Tibial nerve (tissue), 4 donors: ENCODE data around the gene ACKR4. TPM values are rescaled to one million over a fixed set of nuclear protein-coding genes. Genes with fewer than 3 reads are reported as not detected.

ENCODE experiments used
- DNase-seq, 2 donors: peaks; one replicate each; pipeline ENCODE4 v3.0.0-alpha.2; 2019; ENCODE audit warnings: low spot score in 2 of 2
- H3K27ac ChIP-seq, 4 donors: fragments of 200-600 bp; sonication (generic) in 3 of 4; one replicate each; pipeline ENCODE4 v1.5.1; 2017 to 2019; ENCODE audit warnings: mild to moderate bottlenecking in 1 of 4
- H3K27me3 ChIP-seq, 2 donors: fragments of 200-600 bp; sonication (generic) in 1 of 2; one replicate each; pipeline versions ENCODE4 v1.5.1 to v1.6.0; 2017 to 2019
- H3K36me3 ChIP-seq, 3 donors: fragments of 200-600 bp; sonication (generic); one replicate each; pipeline ENCODE4 v1.5.1; 2018 to 2019
- H3K4me1 ChIP-seq, 4 donors: fragments of 200-600 bp; sonication (generic) in 3 of 4; one replicate each; pipeline ENCODE4 v1.5.1; 2017 to 2019
- H3K4me3 ChIP-seq, 4 donors: fragments of 200-600 bp; sonication (generic) in 3 of 4; one replicate each; pipeline ENCODE4 v1.5.1; 2017 to 2019; ENCODE audit warnings: mild to moderate bottlenecking in 1 of 4, moderate library complexity in 1 of 4
- H3K9me3 ChIP-seq, 4 donors: fragments of 200-600 bp; sonication (generic) in 3 of 4; one replicate each; pipeline ENCODE4 v1.5.1; 2017 to 2019
- EP300 ChIP-seq, 2 donors: sonication (generic); formaldehyde crosslinking; IDR thresholded peaks; one replicate each; pipeline ENCODE4 v1.6.1; 2017; ENCODE audit warnings: antibody characterized with exemption in 2 of 2, mild to moderate bottlenecking in 1 of 2
- POLR2A ChIP-seq, 2 donors: fragments of 450-650 bp; IDR thresholded peaks; one replicate each; pipeline ENCODE4 v1.6.1; 2017; ENCODE audit warnings: antibody characterized with exemption in 2 of 2, mild to moderate bottlenecking in 2 of 2, moderate library complexity in 2 of 2
- WGBS, 2 donors: methylation state at CpG; one replicate each; pipeline ENCODE4 v1.1.5; 2018; 5-methylcytosine and 5-hydroxymethylcytosine counted together
- total RNA-seq, 4 donors: library from RNA; depleted of rRNA; stranded (reverse); fragments of >200 nt; gene quantifications; one replicate each; pipeline ENCODE4 v1.1.0, GENCODE V29; 2016
- TF ChIP-seq, protein P1 (sequence below), 5 experiments: fragments of 200-600 bp in 3 of 5; fragments of 450-650 bp in 2 of 5; sonication (generic) in 3 of 5; IDR thresholded peaks; one replicate each; pipeline ENCODE4 v1.5.1; 2016 to 2019; ENCODE audit warnings: antibody characterized with exemption in 5 of 5, mild to moderate bottlenecking in 3 of 5, moderate library complexity in 2 of 5

ACKR4 gene
- total RNA-seq, 4 donors from 2014 or later: 0.22 to 1.0 (median 0.59) TPM; not detected in 1

DNA sequence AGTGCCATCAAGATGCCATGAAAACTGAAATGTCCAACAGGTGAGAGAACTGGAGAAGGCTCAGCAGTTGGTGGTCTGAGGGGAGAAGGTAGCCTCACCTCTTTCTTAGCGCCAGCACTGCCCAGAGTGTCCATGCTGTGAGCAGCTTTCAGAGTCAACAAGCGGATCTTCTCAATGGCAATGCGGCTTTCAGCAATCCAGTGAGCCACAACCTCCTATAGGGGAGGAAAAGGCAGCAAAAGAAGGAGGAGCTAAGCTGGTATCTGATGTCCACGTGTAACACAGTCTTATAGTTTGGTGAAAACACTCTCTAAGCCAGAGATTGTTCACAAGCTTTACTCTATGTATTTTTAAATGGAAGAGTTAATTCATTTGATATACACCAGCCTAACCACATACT, 36.1 kb upstream of the ACKR4 start:
- Histone ChIP-seq H3K36me3 (peaks cover 0 to 59% (median 0%) of the 10 kb centered on the region in 3 donors), H3K27me3 (no peaks in the 10 kb centered on the region), H3K4me3 (no peak overlapping the region), H3K4me1 (no peaks in the 10 kb centered on the region), H3K27ac (no peak overlapping the region), H3K9me3 (no peaks in the 10 kb centered on the region)
- 79 to 84% methylated on average over 4 of the region's 4 CpGs for WGBS, 2 donors
- TF ChIP-seq EP300 (IDR thresholded peaks at IDR 0.05) (no peak), POLR2A (IDR thresholded peaks at IDR 0.05) (no peak)
- TF ChIP-seq, protein P1, sequence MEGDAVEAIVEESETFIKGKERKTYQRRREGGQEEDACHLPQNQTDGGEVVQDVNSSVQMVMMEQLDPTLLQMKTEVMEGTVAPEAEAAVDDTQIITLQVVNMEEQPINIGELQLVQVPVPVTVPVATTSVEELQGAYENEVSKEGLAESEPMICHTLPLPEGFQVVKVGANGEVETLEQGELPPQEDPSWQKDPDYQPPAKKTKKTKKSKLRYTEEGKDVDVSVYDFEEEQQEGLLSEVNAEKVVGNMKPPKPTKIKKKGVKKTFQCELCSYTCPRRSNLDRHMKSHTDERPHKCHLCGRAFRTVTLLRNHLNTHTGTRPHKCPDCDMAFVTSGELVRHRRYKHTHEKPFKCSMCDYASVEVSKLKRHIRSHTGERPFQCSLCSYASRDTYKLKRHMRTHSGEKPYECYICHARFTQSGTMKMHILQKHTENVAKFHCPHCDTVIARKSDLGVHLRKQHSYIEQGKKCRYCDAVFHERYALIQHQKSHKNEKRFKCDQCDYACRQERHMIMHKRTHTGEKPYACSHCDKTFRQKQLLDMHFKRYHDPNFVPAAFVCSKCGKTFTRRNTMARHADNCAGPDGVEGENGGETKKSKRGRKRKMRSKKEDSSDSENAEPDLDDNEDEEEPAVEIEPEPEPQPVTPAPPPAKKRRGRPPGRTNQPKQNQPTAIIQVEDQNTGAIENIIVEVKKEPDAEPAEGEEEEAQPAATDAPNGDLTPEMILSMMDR (IDR thresholded peaks at IDR 0.05): no peak
- DNase-seq: no peak

DNA sequence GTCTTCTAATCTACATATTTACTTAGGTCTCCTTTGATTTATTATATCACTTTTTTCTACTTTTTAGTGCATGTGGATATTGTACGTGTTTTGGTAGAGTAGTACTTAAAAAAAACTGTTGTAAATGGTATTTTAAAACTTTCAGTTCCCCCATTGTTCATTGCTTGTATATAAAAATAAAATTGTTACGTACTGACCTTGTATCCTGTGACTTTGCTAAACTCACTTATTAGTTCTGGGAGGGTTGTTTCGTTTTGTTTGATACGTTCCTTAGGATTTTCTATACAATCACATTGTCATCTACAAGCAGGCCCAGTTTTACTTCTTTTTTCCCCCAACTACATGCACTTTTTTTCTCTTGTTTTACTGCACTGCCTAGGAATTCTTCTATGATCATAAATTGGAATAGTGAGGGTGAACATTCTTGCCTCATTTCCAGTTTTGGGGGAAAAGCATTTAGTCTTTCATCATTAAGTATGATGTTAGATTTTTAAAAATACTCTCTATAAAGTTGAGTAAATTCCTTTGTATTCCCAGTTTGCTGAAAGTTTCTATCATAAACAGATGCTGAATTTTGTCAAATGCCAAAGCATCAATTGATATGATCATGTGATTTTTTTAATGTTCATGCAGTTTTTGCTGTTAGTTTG, 33.5 kb upstream of the ACKR4 start:
- Histone ChIP-seq H3K9me3 (no peaks in the 10 kb centered on the region), H3K4me3 (no peak overlapping the region), H3K27me3 (no peaks in the 10 kb centered on the region), H3K4me1 (no peaks in the 10 kb centered on the region), H3K27ac (no peak overlapping the region), H3K36me3 (peaks cover 0 to 34% (median 0%) of the 10 kb centered on the region in 3 donors)
- no peak for DNase-seq
- TF ChIP-seq EP300 (IDR thresholded peaks at IDR 0.05) (no peak), POLR2A (IDR thresholded peaks at IDR 0.05) (no peak)
- TF ChIP-seq, protein P1 (IDR thresholded peaks at IDR 0.05): no peak
- 69 to 76% methylated on average over 4 of the region's 4 CpGs for WGBS, 2 donors

DNA sequence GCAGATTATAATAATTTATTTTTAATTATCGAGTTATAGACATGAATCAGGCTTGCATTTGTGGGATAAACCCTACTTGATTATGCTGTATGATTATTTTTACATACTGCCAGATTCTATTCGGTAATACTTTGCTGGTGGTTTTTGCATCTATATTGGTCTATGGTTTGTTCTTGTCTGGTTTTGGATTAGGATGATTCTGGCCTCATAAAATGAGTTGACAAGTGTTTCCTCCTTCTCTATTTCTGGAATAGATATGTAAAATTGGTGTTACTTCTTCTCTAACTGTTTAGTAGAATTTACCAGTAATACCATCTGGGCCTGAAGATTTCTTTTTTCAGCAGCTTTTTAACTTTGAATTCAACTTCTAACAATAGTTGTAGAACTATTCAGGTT, 33.0 kb upstream of the ACKR4 start:
- TF ChIP-seq, protein P1 (IDR thresholded peaks at IDR 0.05): no peak
- TF ChIP-seq EP300 (IDR thresholded peaks at IDR 0.05) (no peak), POLR2A (IDR thresholded peaks at IDR 0.05) (no peak)
- no peak overlapping the region for H3K27ac ChIP-seq
- H3K27me3 ChIP-seq: no peaks in the 10 kb centered on the region
- H3K36me3 ChIP-seq: peaks cover 0 to 30% (median 0%) of the 10 kb centered on the region in 3 donors
- no peaks in the 10 kb centered on the region for H3K4me1 ChIP-seq
- no peaks in the 10 kb centered on the region for H3K9me3 ChIP-seq
- 73 to 78% methylated on average over 2 of the region's 2 CpGs for WGBS, 2 donors
- no peak overlapping the region for H3K4me3 ChIP-seq
- no peak for DNase-seq

DNA sequence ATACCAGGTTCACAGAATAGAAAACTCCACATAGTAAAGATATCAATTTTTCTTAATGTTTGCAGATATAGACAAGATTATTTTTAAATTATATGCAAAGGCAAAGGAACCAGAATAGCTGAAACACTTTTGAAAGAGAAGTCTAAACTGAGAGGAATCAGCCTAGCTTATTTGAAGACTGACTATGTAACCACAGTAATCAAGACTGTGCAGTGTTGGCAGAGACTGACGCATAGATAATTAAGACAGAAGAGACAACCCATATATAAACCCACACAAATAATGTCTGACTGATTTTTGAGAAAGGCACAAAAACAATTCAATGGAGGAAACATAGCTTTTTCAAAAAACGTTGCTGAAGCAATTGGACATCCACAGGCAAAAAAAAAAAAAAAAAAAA, 28.6 kb upstream of the ACKR4 start:
- no peak overlapping the region for H3K27ac ChIP-seq
- H3K27me3 ChIP-seq: no peaks in the 10 kb centered on the region
- WGBS, 2 donors: 59 to 77% methylated on average over 2 of the region's 2 CpGs
- peaks cover 0 to 25% (median 0%) of the 10 kb centered on the region in 3 donors for H3K36me3 ChIP-seq
- peaks cover 0 to 5% (median 0%) of the 10 kb centered on the region in 4 donors for H3K9me3 ChIP-seq
- no peak overlapping the region for H3K4me3 ChIP-seq
- H3K4me1 ChIP-seq: no peaks in the 10 kb centered on the region
- DNase-seq: no peak
- TF ChIP-seq, protein P1 (IDR thresholded peaks at IDR 0.05): no peak
- no peak for TF ChIP-seq EP300 (IDR thresholded peaks at IDR 0.05)
- TF ChIP-seq POLR2A (IDR thresholded peaks at IDR 0.05): no peak

DNA sequence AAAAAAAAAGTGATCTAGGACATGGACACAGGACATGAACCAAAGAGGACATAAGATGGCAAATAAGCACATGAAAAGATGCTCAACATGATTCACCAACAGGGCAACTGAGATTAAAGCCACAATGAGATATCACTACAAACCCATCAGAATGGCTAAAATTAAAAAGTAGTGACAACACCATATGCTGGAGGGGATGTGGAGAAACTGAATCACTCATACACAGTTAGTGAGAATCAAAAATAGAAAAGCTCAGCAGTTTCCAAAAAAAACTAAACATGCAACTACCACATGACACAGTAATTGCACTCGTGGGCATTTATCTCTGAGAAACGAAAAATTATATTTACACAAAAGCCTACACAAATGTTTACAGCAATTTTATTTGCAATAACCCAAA, 27.9 kb upstream of the ACKR4 start:
- H3K27ac ChIP-seq: peak overlapping the region in 1 of 4 donors; percentile 20
- peaks cover 0 to 7% (median 0%) of the 10 kb centered on the region in 4 donors for H3K4me1 ChIP-seq
- H3K4me3 ChIP-seq: no peak overlapping the region
- peaks cover 0 to 32% (median 0%) of the 10 kb centered on the region in 3 donors for H3K36me3 ChIP-seq
- no peak for DNase-seq
- TF ChIP-seq, protein P1 (IDR thresholded peaks at IDR 0.05): no peak
- no peak for TF ChIP-seq EP300 (IDR thresholded peaks at IDR 0.05)
- TF ChIP-seq POLR2A (IDR thresholded peaks at IDR 0.05): no peak
- peaks cover 0 to 5% (median 0%) of the 10 kb centered on the region in 4 donors for H3K9me3 ChIP-seq
- H3K27me3 ChIP-seq: no peaks in the 10 kb centered on the region
- WGBS, 2 donors: 34 to 47% methylated on average over 2 of the region's 2 CpGs
